Measurements from ENCODE around the gene SYT8.

DNA sequence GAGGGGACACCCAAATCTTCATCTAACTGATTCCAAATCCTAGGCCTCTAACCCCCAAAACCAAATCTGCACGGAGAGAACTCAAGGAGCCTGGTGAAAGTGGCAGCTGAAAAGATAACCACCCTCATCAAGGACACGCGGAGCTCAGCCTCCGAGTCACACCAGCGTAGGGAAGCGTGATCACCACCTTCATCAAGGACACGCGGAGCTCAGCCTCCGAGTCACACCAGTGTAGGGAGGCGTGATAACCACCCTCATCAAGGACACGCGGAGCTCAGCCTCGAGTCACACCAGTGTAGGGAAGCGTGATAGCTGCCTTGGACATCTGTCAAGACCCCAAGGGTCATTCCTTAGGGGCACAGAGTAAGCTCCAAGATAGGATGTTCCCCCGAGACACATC is 29.3 kb upstream of the SYT8 start:
- TF ChIP-seq, protein P1, sequence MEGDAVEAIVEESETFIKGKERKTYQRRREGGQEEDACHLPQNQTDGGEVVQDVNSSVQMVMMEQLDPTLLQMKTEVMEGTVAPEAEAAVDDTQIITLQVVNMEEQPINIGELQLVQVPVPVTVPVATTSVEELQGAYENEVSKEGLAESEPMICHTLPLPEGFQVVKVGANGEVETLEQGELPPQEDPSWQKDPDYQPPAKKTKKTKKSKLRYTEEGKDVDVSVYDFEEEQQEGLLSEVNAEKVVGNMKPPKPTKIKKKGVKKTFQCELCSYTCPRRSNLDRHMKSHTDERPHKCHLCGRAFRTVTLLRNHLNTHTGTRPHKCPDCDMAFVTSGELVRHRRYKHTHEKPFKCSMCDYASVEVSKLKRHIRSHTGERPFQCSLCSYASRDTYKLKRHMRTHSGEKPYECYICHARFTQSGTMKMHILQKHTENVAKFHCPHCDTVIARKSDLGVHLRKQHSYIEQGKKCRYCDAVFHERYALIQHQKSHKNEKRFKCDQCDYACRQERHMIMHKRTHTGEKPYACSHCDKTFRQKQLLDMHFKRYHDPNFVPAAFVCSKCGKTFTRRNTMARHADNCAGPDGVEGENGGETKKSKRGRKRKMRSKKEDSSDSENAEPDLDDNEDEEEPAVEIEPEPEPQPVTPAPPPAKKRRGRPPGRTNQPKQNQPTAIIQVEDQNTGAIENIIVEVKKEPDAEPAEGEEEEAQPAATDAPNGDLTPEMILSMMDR (IDR thresholded peaks at IDR 0.05; ENCODE audit: low read length) = no peak
- no peak for TF ChIP-seq EZH2 (optimal IDR thresholded peaks at IDR 0.05; ENCODE audit: low read depth, low read length)

All from MM.1S (cell line).